SK-N-SH (cell line): ENCODE measurements around the gene GMPR2.

Experiments used
- CHD2 ChIP-seq: fragments of 150-350 bp; IDR thresholded peaks from 2 replicates; pipeline ENCODE4 v1.6.1; 2018; ENCODE audit warnings: low read length; ENCODE audit not compliant: partially characterized antibody
- FOSL2 ChIP-seq: IDR thresholded peaks from 2 replicates; pipeline ENCODE4 v1.4.0; 2012; ENCODE audit warnings: low read depth, mild to moderate bottlenecking, moderate library complexity, borderline replicate concordance
- GABPA ChIP-seq: IDR thresholded peaks from 2 replicates; pipeline ENCODE4 v1.4.0; 2012; ENCODE audit warnings: low read depth, mild to moderate bottlenecking
- TEAD4 ChIP-seq: IDR thresholded peaks from 2 replicates; pipeline ENCODE4 v1.4.0; 2012; ENCODE audit warnings: mild to moderate bottlenecking, borderline replicate concordance; ENCODE audit not compliant: insufficient read depth
- TF ChIP-seq, protein P1 (sequence below): IDR thresholded peaks from 2 replicates; pipeline ENCODE4 v1.4.0; 2012; ENCODE audit warnings: low read depth, borderline replicate concordance
- TF ChIP-seq, protein P2 (sequence below): fragments of 200-600 bp; sonication (generic); IDR thresholded peaks from 2 replicates; pipeline ENCODE4 v1.6.1; 2017; ENCODE audit warnings: antibody characterized with exemption, mild to moderate bottlenecking, moderate library complexity

DNA sequence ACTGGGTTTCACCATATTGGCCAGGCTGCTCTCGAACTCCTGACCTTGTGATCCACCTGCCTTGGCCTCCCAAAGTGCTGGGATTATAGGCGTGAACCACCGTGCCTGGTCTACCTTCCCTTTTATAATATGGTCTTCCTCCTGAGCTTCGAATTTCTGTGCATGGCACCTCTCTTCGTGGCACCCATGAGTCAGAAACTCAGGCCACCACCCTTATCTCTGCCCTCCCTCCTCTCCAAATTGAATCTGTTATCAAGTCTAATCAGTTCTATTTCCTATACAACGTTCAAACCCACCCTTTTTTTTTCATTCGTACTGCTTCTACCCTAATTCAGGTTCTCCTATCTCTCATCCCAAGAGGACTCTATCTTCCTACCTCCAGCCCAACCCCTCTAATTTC is 14.7 kb downstream of the GMPR2 start:
- no peak for TF ChIP-seq CHD2
- TF ChIP-seq, protein P1, sequence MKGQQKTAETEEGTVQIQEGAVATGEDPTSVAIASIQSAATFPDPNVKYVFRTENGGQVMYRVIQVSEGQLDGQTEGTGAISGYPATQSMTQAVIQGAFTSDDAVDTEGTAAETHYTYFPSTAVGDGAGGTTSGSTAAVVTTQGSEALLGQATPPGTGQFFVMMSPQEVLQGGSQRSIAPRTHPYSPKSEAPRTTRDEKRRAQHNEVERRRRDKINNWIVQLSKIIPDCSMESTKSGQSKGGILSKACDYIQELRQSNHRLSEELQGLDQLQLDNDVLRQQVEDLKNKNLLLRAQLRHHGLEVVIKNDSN, result no peak
- TF ChIP-seq, protein P2, sequence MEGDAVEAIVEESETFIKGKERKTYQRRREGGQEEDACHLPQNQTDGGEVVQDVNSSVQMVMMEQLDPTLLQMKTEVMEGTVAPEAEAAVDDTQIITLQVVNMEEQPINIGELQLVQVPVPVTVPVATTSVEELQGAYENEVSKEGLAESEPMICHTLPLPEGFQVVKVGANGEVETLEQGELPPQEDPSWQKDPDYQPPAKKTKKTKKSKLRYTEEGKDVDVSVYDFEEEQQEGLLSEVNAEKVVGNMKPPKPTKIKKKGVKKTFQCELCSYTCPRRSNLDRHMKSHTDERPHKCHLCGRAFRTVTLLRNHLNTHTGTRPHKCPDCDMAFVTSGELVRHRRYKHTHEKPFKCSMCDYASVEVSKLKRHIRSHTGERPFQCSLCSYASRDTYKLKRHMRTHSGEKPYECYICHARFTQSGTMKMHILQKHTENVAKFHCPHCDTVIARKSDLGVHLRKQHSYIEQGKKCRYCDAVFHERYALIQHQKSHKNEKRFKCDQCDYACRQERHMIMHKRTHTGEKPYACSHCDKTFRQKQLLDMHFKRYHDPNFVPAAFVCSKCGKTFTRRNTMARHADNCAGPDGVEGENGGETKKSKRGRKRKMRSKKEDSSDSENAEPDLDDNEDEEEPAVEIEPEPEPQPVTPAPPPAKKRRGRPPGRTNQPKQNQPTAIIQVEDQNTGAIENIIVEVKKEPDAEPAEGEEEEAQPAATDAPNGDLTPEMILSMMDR, result no peak
- TF ChIP-seq GABPA, result no peak
- no peak for TF ChIP-seq TEAD4
- TF ChIP-seq FOSL2, result no peak
